Smooth muscle cell (in vitro differentiated cells): Measurements from ENCODE around the gene FGF2. TPM values are rescaled to one million over a fixed set of nuclear protein-coding genes. Genes with fewer than 3 reads are reported as not detected.
A peak's percentile ranks its signal among the peaks of the same experiment; 100 is the strongest.
"Not testable (repeated sequence)": the region's sequence is repeated elsewhere in the genome, so short reads cannot be mapped to it uniquely, and the experiment has no call there.

ENCODE experiments used
- DNase-seq: peaks from one replicate; lab custom pipeline; 2025; ENCODE audit not compliant: unreplicated experiment; lab: John Stamatoyannopoulos, UW
- H2AFZ ChIP-seq: fragments of 200-600 bp; sonication (generic); 2 replicates; pipeline ENCODE4 v1.6.0; 2016; ENCODE audit warnings: antibody characterized with exemption, low read depth, mild to moderate bottlenecking
- H3F3A ChIP-seq: fragments of 200-600 bp; sonication (generic); 2 replicates; pipeline ENCODE4 v1.6.0; 2017; ENCODE audit warnings: antibody characterized with exemption, low read depth
- H3K27ac ChIP-seq: fragments of 200-600 bp; sonication (generic); 2 replicates; pipeline ENCODE4 v1.5.1; 2016; ENCODE audit warnings: low read depth, mild to moderate bottlenecking
- H3K27me3 ChIP-seq: fragments of 200-600 bp; sonication (generic); 2 replicates; pipeline ENCODE4 v1.6.1; 2016; ENCODE audit warnings: low read depth, mild to moderate bottlenecking
- H3K36me3 ChIP-seq: fragments of 200-600 bp; sonication (generic); 2 replicates; pipeline ENCODE4 v1.5.1; 2016; ENCODE audit warnings: low read depth
- H3K4me1 ChIP-seq: fragments of 200-600 bp; sonication (generic); 2 replicates; pipeline ENCODE4 v1.5.1; 2016; ENCODE audit warnings: low read depth
- H3K4me2 ChIP-seq: fragments of 200-600 bp; sonication (generic); 2 replicates; pipeline ENCODE4 v1.6.0; 2016; ENCODE audit warnings: mild to moderate bottlenecking
- H3K4me3 ChIP-seq: fragments of 200-600 bp; sonication (generic); 2 replicates; pipeline ENCODE4 v1.5.1; 2016; ENCODE audit warnings: mild to moderate bottlenecking
- H3K79me2 ChIP-seq: fragments of 200-600 bp; sonication (generic); 2 replicates; pipeline ENCODE4 v1.6.0; 2016; ENCODE audit warnings: low read depth, mild to moderate bottlenecking
- H3K9ac ChIP-seq: fragments of 200-600 bp; sonication (generic); 2 replicates; pipeline ENCODE4 v1.6.0; 2016; ENCODE audit warnings: low read depth
- H3K9me3 ChIP-seq: fragments of 200-600 bp; sonication (generic); replicated peaks from 2 replicates; pipeline ENCODE4 v1.5.1; 2016; ENCODE audit warnings: low read depth
- H4K20me1 ChIP-seq: fragments of 200-600 bp; sonication (generic); 2 replicates; pipeline ENCODE4 v1.6.0; 2016; ENCODE audit warnings: low read depth
- WGBS: methylation state at CpG from one replicate; pipeline ENCODE4 v1.1.7; 2016; ENCODE audit warnings: low lambda C conversion rate; 5-methylcytosine and 5-hydroxymethylcytosine counted together
- polyA plus RNA-seq: library from polyadenylated mRNA; unstranded; fragments of >200 nt; fragmentation: Nextera tagmentation; extraction: Ambion mirVana; gene quantifications from 2 replicates; pipeline ENCODE4 v1.2.1, GENCODE V29; 2016
- total RNA-seq: library from RNA; depleted of rRNA; stranded (reverse); fragments of >200 nt; gene quantifications from 2 replicates; pipeline ENCODE4 v1.2.3, GENCODE V29; 2014
- TF ChIP-seq, protein P1 (sequence below): fragments of 200-600 bp; sonication (generic); IDR thresholded peaks from 2 replicates; pipeline ENCODE4 v1.5.1; 2017; ENCODE audit warnings: borderline replicate concordance, mild to moderate bottlenecking, antibody characterized with exemption; ENCODE audit not compliant: insufficient read depth, poor library complexity, severe bottlenecking

The FGF2 gene
- total and polyA plus RNA-seq, 2 experiments from 2014 or later = 11.8 to 18.9 TPM

DNA sequence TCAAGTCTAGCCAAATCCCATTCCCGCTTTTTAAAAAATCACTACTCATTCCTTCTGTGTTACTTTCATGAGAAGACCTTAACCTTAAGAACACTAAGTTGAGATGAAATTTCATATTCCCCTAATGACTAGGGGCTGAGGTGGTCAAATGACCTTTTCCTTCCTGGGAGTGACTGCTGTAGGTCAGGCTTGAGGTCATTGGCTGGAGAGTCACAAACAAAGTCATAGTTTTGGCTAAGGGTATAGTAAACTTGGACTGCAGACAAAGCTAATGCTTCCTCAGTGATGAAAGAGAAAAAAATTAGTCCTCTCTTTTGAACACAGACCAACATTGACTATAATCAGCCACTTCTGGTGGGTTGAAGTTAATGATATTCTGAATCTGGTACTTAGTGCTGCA lies 16.0 kb upstream of the FGF2 start:
- no peak overlapping the region for H3K4me3 ChIP-seq
- no peaks in the 10 kb centered on the region for H3K9me3 ChIP-seq
- no peaks in the 10 kb centered on the region for H3K27me3 ChIP-seq
- no peak overlapping the region for H3K27ac ChIP-seq
- no peaks in the 10 kb centered on the region for H3K4me1 ChIP-seq
- H4K20me1 ChIP-seq = no peaks in the 10 kb centered on the region
- TF ChIP-seq, protein P1, sequence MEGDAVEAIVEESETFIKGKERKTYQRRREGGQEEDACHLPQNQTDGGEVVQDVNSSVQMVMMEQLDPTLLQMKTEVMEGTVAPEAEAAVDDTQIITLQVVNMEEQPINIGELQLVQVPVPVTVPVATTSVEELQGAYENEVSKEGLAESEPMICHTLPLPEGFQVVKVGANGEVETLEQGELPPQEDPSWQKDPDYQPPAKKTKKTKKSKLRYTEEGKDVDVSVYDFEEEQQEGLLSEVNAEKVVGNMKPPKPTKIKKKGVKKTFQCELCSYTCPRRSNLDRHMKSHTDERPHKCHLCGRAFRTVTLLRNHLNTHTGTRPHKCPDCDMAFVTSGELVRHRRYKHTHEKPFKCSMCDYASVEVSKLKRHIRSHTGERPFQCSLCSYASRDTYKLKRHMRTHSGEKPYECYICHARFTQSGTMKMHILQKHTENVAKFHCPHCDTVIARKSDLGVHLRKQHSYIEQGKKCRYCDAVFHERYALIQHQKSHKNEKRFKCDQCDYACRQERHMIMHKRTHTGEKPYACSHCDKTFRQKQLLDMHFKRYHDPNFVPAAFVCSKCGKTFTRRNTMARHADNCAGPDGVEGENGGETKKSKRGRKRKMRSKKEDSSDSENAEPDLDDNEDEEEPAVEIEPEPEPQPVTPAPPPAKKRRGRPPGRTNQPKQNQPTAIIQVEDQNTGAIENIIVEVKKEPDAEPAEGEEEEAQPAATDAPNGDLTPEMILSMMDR = no peak
- H2AFZ ChIP-seq = peak overlapping the region; percentile 27
- H3K36me3 ChIP-seq = no peaks in the 10 kb centered on the region
- 97% methylated on average over 1 of the region's 1 CpG for WGBS
- no peaks in the 10 kb centered on the region for H3K79me2 ChIP-seq
- H3K4me2 ChIP-seq = no peak overlapping the region
- H3K9ac ChIP-seq = no peak overlapping the region
- no peaks in the 10 kb centered on the region for H3F3A ChIP-seq
- DNase-seq = no peak

DNA sequence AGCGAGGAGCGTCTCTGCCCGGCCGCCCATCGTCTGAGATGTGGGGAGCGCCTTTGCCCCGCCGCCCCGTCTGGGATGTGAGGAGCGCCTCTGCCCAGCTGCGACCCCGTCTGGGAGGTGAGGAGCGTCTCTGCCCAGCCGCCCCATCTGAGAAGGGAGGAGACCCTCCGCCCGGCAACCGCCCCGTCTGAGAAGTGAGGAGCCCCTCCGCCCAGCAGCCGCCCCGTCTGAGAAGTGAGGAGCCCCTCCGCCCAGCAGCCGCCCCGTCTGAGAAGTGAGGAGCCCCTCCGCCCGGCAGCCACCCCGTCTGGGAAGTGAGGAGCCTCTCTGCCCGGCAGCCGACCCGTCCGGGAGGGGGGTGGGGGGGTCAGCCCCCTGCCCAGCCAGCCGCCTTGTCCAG lies 14.8 kb upstream of the FGF2 start:
- H4K20me1 ChIP-seq, H3K27me3 ChIP-seq, H3F3A ChIP-seq, H3K79me2 ChIP-seq, H3K9ac ChIP-seq, H3K9me3 ChIP-seq, H3K4me2 ChIP-seq, H3K36me3 ChIP-seq, H3K4me1 ChIP-seq, DNase-seq, H3K4me3 ChIP-seq, H2AFZ ChIP-seq, H3K27ac ChIP-seq: not testable (repeated sequence)
- WGBS = 98% methylated on average over 6 of the region's 32 CpGs

DNA sequence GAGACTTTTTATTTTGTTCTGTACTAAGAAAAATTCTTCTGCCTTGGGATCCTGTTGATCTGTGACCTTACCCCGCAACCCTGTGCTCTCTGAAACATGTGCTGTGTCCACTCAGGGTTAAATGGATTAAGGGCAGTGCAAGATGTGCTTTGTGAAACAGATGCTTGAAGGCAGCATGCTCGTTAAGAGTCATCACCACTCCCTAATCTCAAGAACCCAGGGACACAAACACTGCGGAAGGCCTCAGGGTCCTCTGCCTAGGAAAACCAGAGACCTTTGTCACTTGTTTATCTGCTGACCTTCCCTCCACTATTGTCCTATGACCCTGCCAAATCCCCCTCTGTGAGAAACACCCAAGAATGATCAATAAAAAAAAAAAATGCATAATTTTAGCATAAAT lies 13.8 kb upstream of the FGF2 start:
- not testable (repeated sequence) for H3K9ac ChIP-seq, H3K9me3 ChIP-seq, H3K4me2 ChIP-seq, H3K4me1 ChIP-seq, DNase-seq, H3K27ac ChIP-seq, H3K79me2 ChIP-seq, H3K27me3 ChIP-seq, H3K36me3 ChIP-seq, H4K20me1 ChIP-seq, H2AFZ ChIP-seq, H3K4me3 ChIP-seq, H3F3A ChIP-seq
- WGBS = 47% methylated on average over 3 of the region's 3 CpGs

DNA sequence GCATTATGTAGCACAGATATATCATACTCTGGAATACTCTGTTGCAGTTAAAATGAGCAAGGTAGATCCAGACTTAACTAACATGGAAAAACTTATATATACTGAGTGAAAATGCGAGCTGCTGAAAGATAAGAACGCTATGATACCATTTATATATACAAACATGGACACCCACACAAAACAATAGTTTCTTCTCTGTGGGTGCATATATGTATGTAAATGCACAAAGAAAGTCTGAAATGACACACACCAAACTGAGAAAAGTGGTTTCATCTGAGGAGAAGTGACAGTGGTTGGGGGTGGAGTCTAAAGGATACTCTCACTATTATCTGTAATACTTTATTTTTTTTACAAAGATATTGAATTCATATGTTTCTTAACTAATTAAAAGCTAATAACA lies 12.2 kb upstream of the FGF2 start:
- Histone ChIP-seq H3K36me3 (no peaks in the 10 kb centered on the region), H3K4me2 (no peak overlapping the region), H3K27ac (no peak overlapping the region), H3K9ac (no peak overlapping the region), H3K79me2 (no peaks in the 10 kb centered on the region), H3K4me3 (no peak overlapping the region), H3F3A (no peaks in the 10 kb centered on the region), H4K20me1 (no peaks in the 10 kb centered on the region), H3K27me3 (no peaks in the 10 kb centered on the region), H3K9me3 (no peaks in the 10 kb centered on the region), H3K4me1 (no peaks in the 10 kb centered on the region), H2AFZ (no peak overlapping the region)
- TF ChIP-seq, protein P1 = no peak
- 75% methylated on average over 2 of the region's 2 CpGs for WGBS
- DNase-seq = no peak

DNA sequence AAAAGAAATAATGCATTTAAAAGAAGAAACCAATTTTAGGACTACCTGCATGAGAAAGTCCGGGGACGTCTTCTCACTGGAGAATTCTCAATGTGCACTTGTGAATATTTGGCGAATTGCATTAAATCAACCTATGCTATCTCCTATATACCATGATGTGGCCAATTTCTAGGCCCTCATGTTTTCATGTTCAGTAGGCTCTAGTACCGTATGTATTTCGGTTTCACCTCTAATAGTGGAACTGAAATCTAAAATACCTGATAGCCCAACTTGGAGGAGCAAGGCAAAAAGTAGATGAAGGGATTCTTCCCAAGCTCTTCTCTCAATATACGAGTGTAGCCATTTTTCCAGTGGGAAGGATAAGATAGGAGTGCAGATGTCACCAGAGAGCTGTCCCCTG lies 11.4 kb upstream of the FGF2 start:
- H3K4me1 ChIP-seq = no peaks in the 10 kb centered on the region
- H4K20me1 ChIP-seq = no peaks in the 10 kb centered on the region
- H3K27ac ChIP-seq = no peak overlapping the region
- no peak overlapping the region for H2AFZ ChIP-seq
- H3F3A ChIP-seq = no peaks in the 10 kb centered on the region
- H3K79me2 ChIP-seq = no peaks in the 10 kb centered on the region
- no peaks in the 10 kb centered on the region for H3K9me3 ChIP-seq
- no peaks in the 10 kb centered on the region for H3K36me3 ChIP-seq
- no peak for DNase-seq
- TF ChIP-seq, protein P1 = no peak
- no peaks in the 10 kb centered on the region for H3K27me3 ChIP-seq
- 97% methylated on average over 6 of the region's 6 CpGs for WGBS
- H3K9ac ChIP-seq = no peak overlapping the region
- no peak overlapping the region for H3K4me2 ChIP-seq
- no peak overlapping the region for H3K4me3 ChIP-seq
